ENCODE measurements around the gene SLC13A3.

The SLC13A3 gene

GRCh38 chr20:46644733-46645132 is 6.5 kb downstream of the SLC13A3 start:
- Histone ChIP-seq H3K4ac (ENCODE audit: low read length) (no peak overlapping the region), H3K9me3 (replicated peaks in 1 of 2; ENCODE audit: control insufficient read depth in 2 of 2, insufficient read depth in 1 of 2, low read depth in 1 of 2, low read length in 2 of 2) (no peaks in the 10 kb centered on the region), H3K4me1 (ENCODE audit: control insufficient read depth in 2 of 2, insufficient read depth in 1 of 2, low read depth in 1 of 2, low read length in 2 of 2) (peaks cover 2 to 5% of the 10 kb centered on the region in 2 donors), H3K9ac (ENCODE audit: low read depth, low read length, poor library complexity) (no peak overlapping the region), H3K27me3 (ENCODE audit: control insufficient read depth in 3 of 3, insufficient read depth in 3 of 3, low read depth in 1 of 3, low read length in 3 of 3) (no peaks in the 10 kb centered on the region), H2BK5ac (ENCODE audit: low read length) (no peak overlapping the region), H2BK12ac (ENCODE audit: low read length) (no peak overlapping the region), H3K27ac (replicated peaks; ENCODE audit: low read length) (no peak overlapping the region), H3K14ac (ENCODE audit: low read length) (no peak overlapping the region), H2BK120ac (ENCODE audit: low read depth, low read length) (no peak overlapping the region), H4K8ac (ENCODE audit: low read depth, low read length) (no peak overlapping the region), H3K36me3 (replicated peaks in 1 of 2; ENCODE audit: control insufficient read depth in 2 of 2, insufficient read depth in 2 of 2, low read length in 2 of 2) (no peaks in the 10 kb centered on the region), H3K18ac (ENCODE audit: low read length) (no peak overlapping the region), H2BK15ac (ENCODE audit: low read length) (no peak overlapping the region), H4K91ac (ENCODE audit: low read depth, low read length, poor library complexity) (no peak overlapping the region), H3K23ac (ENCODE audit: low read depth, low read length, poor library complexity) (no peak overlapping the region), H3K4me2 (ENCODE audit: insufficient read depth, low read length, poor library complexity, severe bottlenecking) (no peak overlapping the region), H3K79me1 (ENCODE audit: low read depth, low read length) (no peaks in the 10 kb centered on the region), H2AK5ac (ENCODE audit: low read depth, low read length) (no peak overlapping the region), H2AFZ (ENCODE audit: low read length) (no peak overlapping the region), H3K4me3 (ENCODE audit: low read length in 2 of 2) (no peak overlapping the region)
- no CpG with 5 or more reads among the region's 1 CpG for WGBS, 2 donors (ENCODE audit: extremely low coverage in 2 of 2, insufficient read length in 2 of 2, insufficient replicate concordance in 1 of 2)
- DNase-seq (ENCODE audit: low spot score), result no peak

DNA sequence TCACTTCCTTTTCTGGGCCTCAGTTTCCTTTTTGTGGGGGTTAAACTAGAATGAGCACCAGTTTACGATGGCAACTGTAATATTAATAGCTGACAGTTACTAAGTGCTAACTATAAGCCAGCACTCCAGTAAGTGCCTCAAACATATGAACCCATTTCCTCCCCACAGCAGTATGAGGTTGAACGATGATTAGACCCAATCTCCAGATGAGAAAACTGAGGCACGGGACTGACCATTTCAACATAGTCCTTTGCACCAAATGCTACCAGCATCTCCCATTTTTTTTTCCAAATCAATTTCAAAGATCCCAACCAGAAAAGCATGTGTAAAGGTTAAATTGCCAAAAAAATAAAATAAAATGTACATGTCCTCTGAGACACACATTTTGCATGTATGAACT is 7.1 kb downstream of the SLC13A3 start:
- no CpG with 5 or more reads among the region's 3 CpGs for WGBS, 2 donors (ENCODE audit: extremely low coverage in 2 of 2, insufficient read length in 2 of 2, insufficient replicate concordance in 1 of 2)

GRCh38 chr20:46642969-46643343 is 8.3 kb downstream of the SLC13A3 start:
- no peak overlapping the region for H3K14ac ChIP-seq (ENCODE audit: low read length)
- H3K4me1 ChIP-seq (ENCODE audit: control insufficient read depth in 2 of 2, insufficient read depth in 1 of 2, low read depth in 1 of 2, low read length in 2 of 2), result peaks cover 7 to 12% of the 10 kb centered on the region in 2 donors
- H2BK12ac ChIP-seq (ENCODE audit: low read length), result no peak overlapping the region
- H3K36me3 ChIP-seq (replicated peaks in 1 of 2; ENCODE audit: control insufficient read depth in 2 of 2, insufficient read depth in 2 of 2, low read length in 2 of 2), result no peaks in the 10 kb centered on the region
- H2AK5ac ChIP-seq (ENCODE audit: low read depth, low read length), result no peak overlapping the region
- DNase-seq (ENCODE audit: low spot score), result no peak
- no peaks in the 10 kb centered on the region for H3K27me3 ChIP-seq (ENCODE audit: control insufficient read depth in 3 of 3, insufficient read depth in 3 of 3, low read depth in 1 of 3, low read length in 3 of 3)
- no peak overlapping the region for H4K91ac ChIP-seq (ENCODE audit: low read depth, low read length, poor library complexity)
- no peaks in the 10 kb centered on the region for H3K79me1 ChIP-seq (ENCODE audit: low read depth, low read length)
- no peak overlapping the region for H3K9ac ChIP-seq (ENCODE audit: low read depth, low read length, poor library complexity)
- H3K27ac ChIP-seq (replicated peaks; ENCODE audit: low read length), result no peak overlapping the region
- no peak overlapping the region for H2AFZ ChIP-seq (ENCODE audit: low read length)
- no peak overlapping the region for H2BK15ac ChIP-seq (ENCODE audit: low read length)
- H3K23ac ChIP-seq (ENCODE audit: low read depth, low read length, poor library complexity), result no peak overlapping the region
- H3K4me3 ChIP-seq (ENCODE audit: low read length in 2 of 2), result no peak overlapping the region
- H4K8ac ChIP-seq (ENCODE audit: low read depth, low read length), result no peak overlapping the region
- H3K9me3 ChIP-seq (replicated peaks in 1 of 2; ENCODE audit: control insufficient read depth in 2 of 2, insufficient read depth in 1 of 2, low read depth in 1 of 2, low read length in 2 of 2), result no peaks in the 10 kb centered on the region
- H3K18ac ChIP-seq (ENCODE audit: low read length), result no peak overlapping the region
- H2BK120ac ChIP-seq (ENCODE audit: low read depth, low read length), result no peak overlapping the region
- H2BK5ac ChIP-seq (ENCODE audit: low read length), result no peak overlapping the region
- no CpG with 5 or more reads among the region's 5 CpGs for WGBS, 2 donors (ENCODE audit: extremely low coverage in 2 of 2, insufficient read length in 2 of 2, insufficient replicate concordance in 1 of 2)
- no peak overlapping the region for H3K4ac ChIP-seq (ENCODE audit: low read length)
- H3K4me2 ChIP-seq (ENCODE audit: insufficient read depth, low read length, poor library complexity, severe bottlenecking), result no peak overlapping the region

More for the DNA sequence above, 7.1 kb downstream of the SLC13A3 start:
- Histone ChIP-seq H3K4ac (ENCODE audit: low read length) (no peak overlapping the region), H3K4me3 (ENCODE audit: low read length in 2 of 2) (no peak overlapping the region), H3K9me3 (replicated peaks in 1 of 2; ENCODE audit: control insufficient read depth in 2 of 2, insufficient read depth in 1 of 2, low read depth in 1 of 2, low read length in 2 of 2) (no peaks in the 10 kb centered on the region), H3K4me1 (ENCODE audit: control insufficient read depth in 2 of 2, insufficient read depth in 1 of 2, low read depth in 1 of 2, low read length in 2 of 2) (peaks cover 2 to 5% of the 10 kb centered on the region in 2 donors), H3K18ac (ENCODE audit: low read length) (no peak overlapping the region), H4K8ac (ENCODE audit: low read depth, low read length) (no peak overlapping the region), H3K36me3 (replicated peaks in 1 of 2; ENCODE audit: control insufficient read depth in 2 of 2, insufficient read depth in 2 of 2, low read length in 2 of 2) (no peaks in the 10 kb centered on the region), H2AFZ (ENCODE audit: low read length) (no peak overlapping the region), H2BK5ac (ENCODE audit: low read length) (no peak overlapping the region), H2BK12ac (ENCODE audit: low read length) (no peak overlapping the region), H3K14ac (ENCODE audit: low read length) (no peak overlapping the region), H2AK5ac (ENCODE audit: low read depth, low read length) (no peak overlapping the region), H2BK15ac (ENCODE audit: low read length) (no peak overlapping the region), H3K23ac (ENCODE audit: low read depth, low read length, poor library complexity) (no peak overlapping the region), H3K9ac (ENCODE audit: low read depth, low read length, poor library complexity) (no peak overlapping the region), H3K27me3 (ENCODE audit: control insufficient read depth in 3 of 3, insufficient read depth in 3 of 3, low read depth in 1 of 3, low read length in 3 of 3) (no peaks in the 10 kb centered on the region), H4K91ac (ENCODE audit: low read depth, low read length, poor library complexity) (no peak overlapping the region), H3K79me1 (ENCODE audit: low read depth, low read length) (no peaks in the 10 kb centered on the region), H3K4me2 (ENCODE audit: insufficient read depth, low read length, poor library complexity, severe bottlenecking) (no peak overlapping the region), H3K27ac (replicated peaks; ENCODE audit: low read length) (no peak overlapping the region), H2BK120ac (ENCODE audit: low read depth, low read length) (no peak overlapping the region)
- DNase-seq (ENCODE audit: low spot score), result no peak

GRCh38 chr20:46642265-46642968 is 8.8 kb downstream of the SLC13A3 start:
- no CpG with 5 or more reads among the region's 12 CpGs for WGBS, 2 donors (ENCODE audit: extremely low coverage in 2 of 2, insufficient read length in 2 of 2, insufficient replicate concordance in 1 of 2)
- no peaks in the 10 kb centered on the region for H3K79me1 ChIP-seq (ENCODE audit: low read depth, low read length)
- H3K4me2 ChIP-seq (ENCODE audit: insufficient read depth, low read length, poor library complexity, severe bottlenecking), result no peak overlapping the region
- H3K18ac ChIP-seq (ENCODE audit: low read length), result no peak overlapping the region
- H3K9me3 ChIP-seq (replicated peaks in 1 of 2; ENCODE audit: control insufficient read depth in 2 of 2, insufficient read depth in 1 of 2, low read depth in 1 of 2, low read length in 2 of 2), result no peaks in the 10 kb centered on the region
- H2BK5ac ChIP-seq (ENCODE audit: low read length), result no peak overlapping the region
- no peak overlapping the region for H2BK12ac ChIP-seq (ENCODE audit: low read length)
- no peak overlapping the region for H3K27ac ChIP-seq (replicated peaks; ENCODE audit: low read length)
- H4K91ac ChIP-seq (ENCODE audit: low read depth, low read length, poor library complexity), result no peak overlapping the region
- no peak overlapping the region for H3K23ac ChIP-seq (ENCODE audit: low read depth, low read length, poor library complexity)
- H4K8ac ChIP-seq (ENCODE audit: low read depth, low read length), result no peak overlapping the region
- H2BK15ac ChIP-seq (ENCODE audit: low read length), result no peak overlapping the region
- H3K4me1 ChIP-seq (ENCODE audit: control insufficient read depth in 2 of 2, insufficient read depth in 1 of 2, low read depth in 1 of 2, low read length in 2 of 2), result peaks cover 9 to 10% of the 10 kb centered on the region in 2 donors
- H3K14ac ChIP-seq (ENCODE audit: low read length), result no peak overlapping the region
- no peaks in the 10 kb centered on the region for H3K36me3 ChIP-seq (replicated peaks in 1 of 2; ENCODE audit: control insufficient read depth in 2 of 2, insufficient read depth in 2 of 2, low read length in 2 of 2)
- H2BK120ac ChIP-seq (ENCODE audit: low read depth, low read length), result no peak overlapping the region
- no peak overlapping the region for H3K4ac ChIP-seq (ENCODE audit: low read length)
- no peak overlapping the region for H2AFZ ChIP-seq (ENCODE audit: low read length)
- H2AK5ac ChIP-seq (ENCODE audit: low read depth, low read length), result no peak overlapping the region
- DNase-seq (ENCODE audit: low spot score), result no peak
- H3K9ac ChIP-seq (ENCODE audit: low read depth, low read length, poor library complexity), result no peak overlapping the region
- H3K27me3 ChIP-seq (ENCODE audit: control insufficient read depth in 3 of 3, insufficient read depth in 3 of 3, low read depth in 1 of 3, low read length in 3 of 3), result no peaks in the 10 kb centered on the region
- H3K4me3 ChIP-seq (ENCODE audit: low read length in 2 of 2), result no peak overlapping the region

Data from neuronal stem cell (in vitro differentiated cells).